ENCODE data around the gene RASGRF2.

DNA sequence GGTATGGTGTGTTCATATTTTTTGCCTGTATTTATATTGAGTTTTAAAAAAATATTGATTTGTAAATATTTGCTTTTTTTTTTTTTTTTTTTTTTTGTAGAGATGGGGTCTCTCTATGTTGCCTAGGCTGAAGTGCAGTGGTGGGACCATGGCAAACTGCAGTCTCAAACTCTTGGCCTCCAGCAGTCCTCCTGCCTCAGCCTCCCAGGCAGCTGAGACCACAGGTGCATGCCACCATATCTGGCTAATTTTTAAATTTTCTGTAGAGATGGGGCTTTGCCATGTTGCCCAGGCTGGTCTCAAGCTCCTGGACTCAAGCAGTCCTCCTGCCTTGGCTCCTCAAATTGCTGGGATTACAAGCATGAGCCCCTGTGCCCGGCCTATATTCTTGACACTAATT lies 78.3 kb downstream of the RASGRF2 start:
- TF ChIP-seq SMC3 (IDR thresholded peaks at IDR 0.05) (no peak), HDAC2 (IDR thresholded peaks at IDR 0.05) (no peak), POLR2AphosphoS2 (conservative IDR thresholded peaks at IDR 0.05; ENCODE audit: low read length) (no peak)
- TF ChIP-seq, protein P1, sequence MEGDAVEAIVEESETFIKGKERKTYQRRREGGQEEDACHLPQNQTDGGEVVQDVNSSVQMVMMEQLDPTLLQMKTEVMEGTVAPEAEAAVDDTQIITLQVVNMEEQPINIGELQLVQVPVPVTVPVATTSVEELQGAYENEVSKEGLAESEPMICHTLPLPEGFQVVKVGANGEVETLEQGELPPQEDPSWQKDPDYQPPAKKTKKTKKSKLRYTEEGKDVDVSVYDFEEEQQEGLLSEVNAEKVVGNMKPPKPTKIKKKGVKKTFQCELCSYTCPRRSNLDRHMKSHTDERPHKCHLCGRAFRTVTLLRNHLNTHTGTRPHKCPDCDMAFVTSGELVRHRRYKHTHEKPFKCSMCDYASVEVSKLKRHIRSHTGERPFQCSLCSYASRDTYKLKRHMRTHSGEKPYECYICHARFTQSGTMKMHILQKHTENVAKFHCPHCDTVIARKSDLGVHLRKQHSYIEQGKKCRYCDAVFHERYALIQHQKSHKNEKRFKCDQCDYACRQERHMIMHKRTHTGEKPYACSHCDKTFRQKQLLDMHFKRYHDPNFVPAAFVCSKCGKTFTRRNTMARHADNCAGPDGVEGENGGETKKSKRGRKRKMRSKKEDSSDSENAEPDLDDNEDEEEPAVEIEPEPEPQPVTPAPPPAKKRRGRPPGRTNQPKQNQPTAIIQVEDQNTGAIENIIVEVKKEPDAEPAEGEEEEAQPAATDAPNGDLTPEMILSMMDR (IDR thresholded peaks at IDR 0.05) = no peak
- TF ChIP-seq, protein P2, sequence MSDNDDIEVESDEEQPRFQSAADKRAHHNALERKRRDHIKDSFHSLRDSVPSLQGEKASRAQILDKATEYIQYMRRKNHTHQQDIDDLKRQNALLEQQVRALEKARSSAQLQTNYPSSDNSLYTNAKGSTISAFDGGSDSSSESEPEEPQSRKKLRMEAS (IDR thresholded peaks at IDR 0.05) = no peak
- TF ChIP-seq, protein P3, sequence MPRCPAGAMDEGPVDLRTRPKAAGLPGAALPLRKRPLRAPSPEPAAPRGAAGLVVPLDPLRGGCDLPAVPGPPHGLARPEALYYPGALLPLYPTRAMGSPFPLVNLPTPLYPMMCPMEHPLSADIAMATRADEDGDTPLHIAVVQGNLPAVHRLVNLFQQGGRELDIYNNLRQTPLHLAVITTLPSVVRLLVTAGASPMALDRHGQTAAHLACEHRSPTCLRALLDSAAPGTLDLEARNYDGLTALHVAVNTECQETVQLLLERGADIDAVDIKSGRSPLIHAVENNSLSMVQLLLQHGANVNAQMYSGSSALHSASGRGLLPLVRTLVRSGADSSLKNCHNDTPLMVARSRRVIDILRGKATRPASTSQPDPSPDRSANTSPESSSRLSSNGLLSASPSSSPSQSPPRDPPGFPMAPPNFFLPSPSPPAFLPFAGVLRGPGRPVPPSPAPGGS (IDR thresholded peaks at IDR 0.05) = no peak

Data from A549 (cell line).